ENCODE results near the gene CCDC97.

DNA sequence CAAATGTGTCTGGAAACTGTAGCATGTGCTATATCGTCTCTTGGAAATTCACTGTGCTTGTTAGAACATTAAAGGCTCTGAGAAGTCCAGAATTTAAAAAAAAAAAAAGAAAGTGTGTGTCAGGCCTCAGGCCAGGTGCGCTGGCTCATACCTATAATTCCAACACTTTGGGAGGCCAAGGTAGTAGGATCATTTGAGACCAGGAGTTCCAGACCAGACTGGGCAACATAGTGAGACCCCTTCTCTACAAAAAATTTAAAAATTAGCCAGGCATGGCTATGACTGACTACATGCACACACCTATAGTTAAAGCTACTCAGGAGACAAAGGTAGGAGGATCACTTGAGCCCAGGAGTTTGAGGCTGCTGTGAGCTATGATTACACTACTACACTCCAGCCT, 40.9 kb upstream of the CCDC97 start:
- TF ChIP-seq, protein P1, sequence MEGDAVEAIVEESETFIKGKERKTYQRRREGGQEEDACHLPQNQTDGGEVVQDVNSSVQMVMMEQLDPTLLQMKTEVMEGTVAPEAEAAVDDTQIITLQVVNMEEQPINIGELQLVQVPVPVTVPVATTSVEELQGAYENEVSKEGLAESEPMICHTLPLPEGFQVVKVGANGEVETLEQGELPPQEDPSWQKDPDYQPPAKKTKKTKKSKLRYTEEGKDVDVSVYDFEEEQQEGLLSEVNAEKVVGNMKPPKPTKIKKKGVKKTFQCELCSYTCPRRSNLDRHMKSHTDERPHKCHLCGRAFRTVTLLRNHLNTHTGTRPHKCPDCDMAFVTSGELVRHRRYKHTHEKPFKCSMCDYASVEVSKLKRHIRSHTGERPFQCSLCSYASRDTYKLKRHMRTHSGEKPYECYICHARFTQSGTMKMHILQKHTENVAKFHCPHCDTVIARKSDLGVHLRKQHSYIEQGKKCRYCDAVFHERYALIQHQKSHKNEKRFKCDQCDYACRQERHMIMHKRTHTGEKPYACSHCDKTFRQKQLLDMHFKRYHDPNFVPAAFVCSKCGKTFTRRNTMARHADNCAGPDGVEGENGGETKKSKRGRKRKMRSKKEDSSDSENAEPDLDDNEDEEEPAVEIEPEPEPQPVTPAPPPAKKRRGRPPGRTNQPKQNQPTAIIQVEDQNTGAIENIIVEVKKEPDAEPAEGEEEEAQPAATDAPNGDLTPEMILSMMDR (IDR thresholded peaks at IDR 0.05), result no peak
- no peak for TF ChIP-seq POLR2A (IDR thresholded peaks at IDR 0.05)

Measured in tibial nerve (tissue), 3 donors.